ENCODE measurements around the gene PBX3. TPM values are rescaled to one million over a fixed set of nuclear protein-coding genes. Genes with fewer than 3 reads are reported as not detected.

Gene PBX3
- total RNA-seq, 1 donor from 2014 or later = 15.3 TPM

DNA sequence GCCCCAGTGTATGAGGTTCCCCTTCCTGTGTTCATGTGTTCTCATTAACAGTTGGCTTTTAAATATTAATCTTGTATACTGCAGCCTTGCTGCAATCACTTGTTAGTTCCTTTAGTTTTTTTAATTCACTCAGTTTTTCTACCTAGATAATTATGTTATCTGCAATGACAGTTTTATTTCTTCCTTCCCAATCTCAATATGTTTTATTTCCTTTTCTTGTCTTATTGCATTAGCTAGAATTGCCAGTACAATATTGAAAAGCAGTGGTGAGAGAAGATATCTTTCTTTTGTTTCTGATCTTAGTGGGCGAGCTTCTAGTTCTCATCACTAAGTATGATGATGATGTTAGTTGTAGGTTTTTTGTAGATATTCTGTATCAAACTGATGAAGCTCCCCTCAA is 232.2 kb downstream of the PBX3 start:
- no peak for DNase-seq

DNA sequence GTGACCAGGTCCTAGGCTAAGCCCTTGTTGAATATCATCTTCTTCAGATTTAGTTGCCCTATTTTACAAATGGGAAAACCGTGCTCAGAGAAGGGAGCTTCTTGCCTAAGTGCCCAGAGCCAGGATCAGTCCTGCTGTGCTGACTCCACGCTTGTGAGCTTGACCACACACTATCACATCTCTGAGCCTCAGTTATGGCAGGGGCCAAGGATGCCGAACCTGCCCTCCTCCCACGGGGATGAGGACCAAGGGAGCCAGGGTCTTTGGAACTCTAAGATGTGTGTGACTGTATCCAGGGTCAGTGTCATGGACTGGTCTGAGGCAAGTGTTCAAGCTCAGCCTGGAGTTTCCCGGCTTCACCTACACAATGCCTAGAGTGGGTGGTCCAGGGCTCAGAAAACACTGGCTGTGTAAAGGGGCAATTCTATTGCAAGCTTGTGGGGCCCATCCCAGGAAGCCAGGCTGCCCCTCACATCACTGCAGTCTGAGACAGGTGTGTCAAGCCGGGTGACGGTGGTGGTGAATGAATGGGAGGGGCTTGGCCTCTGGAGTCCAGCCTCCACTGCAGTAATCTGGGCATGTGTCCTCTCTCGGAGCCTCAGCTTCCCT is 235.7 kb downstream of the PBX3 start:
- no peak for DNase-seq

DNA sequence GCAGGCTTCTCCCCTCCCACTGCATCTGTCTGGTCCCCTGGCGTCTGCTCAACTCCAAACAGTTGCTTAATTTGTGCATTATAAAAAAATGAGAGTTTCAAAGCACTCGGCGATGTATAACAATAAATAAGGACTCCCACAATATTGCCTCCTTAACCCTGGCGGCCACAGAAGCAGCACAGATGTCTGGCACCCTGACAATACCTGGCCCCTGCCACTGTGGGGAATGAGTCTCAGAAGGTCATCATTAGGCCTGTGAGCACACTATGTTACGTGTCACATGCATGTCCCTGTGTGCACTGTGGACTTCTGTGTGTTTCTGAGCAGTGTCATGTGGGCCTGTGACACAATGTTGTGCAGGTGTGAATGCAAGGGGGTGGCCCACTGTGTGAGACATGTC is 236.5 kb downstream of the PBX3 start:
- no peak for DNase-seq

DNA sequence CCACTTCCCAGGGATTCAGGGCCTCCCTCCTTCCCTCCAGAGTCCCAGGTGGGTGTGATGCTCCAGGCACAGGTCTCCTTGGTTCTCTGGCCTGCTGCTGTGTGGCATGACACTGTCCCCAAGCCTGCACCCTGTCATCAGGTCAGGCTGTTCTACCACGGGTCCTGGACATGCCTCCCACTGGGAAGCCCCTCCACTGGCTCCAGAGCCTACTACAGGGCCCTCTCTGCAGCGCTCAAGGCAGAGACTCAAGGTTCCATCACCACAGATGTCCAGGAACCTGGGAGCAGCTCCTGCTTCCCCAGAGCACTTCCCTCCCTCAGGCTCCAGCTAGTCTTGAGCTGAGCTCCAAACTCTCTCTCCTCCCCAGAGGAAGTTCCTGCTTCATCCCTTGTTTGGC is 237.3 kb downstream of the PBX3 start:
- DNase-seq = no peak

DNA sequence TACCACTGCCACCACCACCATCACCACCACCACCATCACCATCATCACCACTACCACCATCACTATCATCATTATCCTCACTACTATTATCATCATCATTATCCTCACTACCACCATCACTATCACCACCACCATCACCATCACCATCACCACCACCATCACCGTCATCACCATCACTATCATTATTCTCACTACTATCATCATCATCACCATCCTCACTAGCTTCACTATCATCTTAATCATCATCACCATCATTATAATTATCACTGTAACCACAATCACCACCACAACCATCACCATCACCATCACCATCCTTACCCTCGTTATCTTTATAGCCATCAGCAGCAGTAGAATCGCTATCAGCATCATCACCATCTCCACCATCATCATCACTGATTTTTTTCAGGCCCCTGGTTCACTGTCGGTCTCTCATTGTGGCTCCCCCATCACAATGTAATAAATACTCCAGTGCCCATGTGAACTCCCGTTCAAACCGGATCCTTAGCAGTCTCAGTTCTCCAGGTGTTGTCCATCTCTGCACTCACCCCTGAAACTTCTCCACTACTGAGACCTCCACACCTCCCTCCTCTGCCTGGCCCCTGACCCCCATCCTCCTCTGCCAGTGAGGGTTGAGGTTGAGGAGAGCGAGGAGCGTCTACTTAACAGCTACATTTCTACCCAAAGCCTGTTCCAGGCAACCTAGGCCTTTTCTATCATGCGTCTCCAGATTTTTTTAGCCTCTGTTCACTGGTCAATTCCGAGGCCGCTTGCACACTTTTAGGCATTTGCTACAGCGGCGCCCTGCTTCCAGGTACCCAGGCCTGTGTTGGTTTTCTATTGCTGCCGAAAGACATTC is 238.2 kb downstream of the PBX3 start:
- DNase-seq = no peak

DNA sequence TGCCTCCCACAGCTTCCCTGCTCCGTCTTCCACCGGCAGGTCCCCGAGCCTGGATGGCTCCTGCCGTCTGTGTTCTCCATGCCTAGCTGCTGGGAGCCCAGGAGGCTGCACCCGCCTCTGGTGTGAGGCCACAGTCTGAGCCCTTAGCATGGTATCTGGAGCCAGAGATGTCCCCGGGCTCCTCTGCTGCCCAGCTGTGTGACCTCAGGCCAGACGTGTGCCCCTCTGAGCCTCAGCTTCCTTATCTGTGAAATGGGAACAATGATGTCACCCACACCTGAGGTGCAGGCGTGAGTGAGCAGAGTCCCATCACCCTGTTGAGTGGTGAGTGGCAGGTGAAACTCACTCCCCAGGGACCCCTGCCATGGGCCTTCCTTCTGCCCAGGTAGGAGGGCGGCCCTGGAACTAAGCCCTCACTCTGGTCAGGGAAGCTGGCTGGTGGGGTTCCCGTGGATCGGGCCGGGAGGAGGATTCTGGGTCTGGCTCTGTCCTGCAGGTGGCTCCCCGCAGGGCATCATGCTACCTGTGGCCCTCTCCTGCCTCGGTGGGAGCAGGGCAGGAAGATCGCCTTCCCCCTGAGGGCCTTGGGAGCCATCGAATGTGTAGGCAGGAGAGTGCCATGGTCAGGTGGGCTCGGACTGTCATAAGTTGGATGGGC is 239.0 kb downstream of the PBX3 start:
- DNase-seq = no peak

DNA sequence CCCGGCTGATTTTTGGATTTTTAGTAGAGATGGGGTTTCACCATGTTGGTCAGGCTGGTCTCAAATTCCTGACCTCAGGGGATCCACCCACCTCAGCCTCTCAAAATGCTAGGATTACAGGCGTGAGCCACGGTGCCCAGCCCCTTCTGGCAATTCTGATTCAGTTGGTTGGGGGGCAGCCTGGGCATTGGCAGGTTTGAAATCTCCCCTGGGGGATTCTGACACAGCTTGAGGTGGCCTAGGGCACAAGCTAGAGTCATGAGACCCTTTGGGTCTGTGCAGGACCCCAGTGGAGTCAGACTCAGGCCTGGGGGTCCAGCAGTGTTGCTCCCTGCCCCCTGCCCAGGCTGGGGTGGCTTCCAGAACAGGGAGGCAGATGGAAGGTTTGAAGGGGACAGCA is 239.8 kb downstream of the PBX3 start:
- no peak for DNase-seq

DNA sequence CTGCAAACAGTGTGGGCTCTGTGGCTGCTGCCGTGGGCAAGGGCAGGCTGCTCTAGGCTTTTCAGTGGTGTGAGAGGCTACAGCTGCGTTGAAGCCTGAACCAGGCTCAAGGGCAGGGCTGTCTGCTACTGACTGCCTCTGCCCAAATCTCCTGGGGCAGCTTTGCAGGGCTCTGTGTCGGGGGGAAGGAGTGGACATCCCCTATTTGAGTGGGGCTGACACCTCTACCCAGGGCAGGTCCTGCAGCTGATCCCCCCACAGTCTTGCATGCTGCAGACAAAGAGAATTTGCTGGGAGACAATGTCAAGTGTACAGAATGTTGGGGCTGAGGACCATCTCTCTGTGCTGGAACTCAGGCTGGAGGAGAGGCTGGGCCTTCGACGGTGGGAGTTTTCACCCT is 240.2 kb downstream of the PBX3 start:
- no peak for DNase-seq

DNA sequence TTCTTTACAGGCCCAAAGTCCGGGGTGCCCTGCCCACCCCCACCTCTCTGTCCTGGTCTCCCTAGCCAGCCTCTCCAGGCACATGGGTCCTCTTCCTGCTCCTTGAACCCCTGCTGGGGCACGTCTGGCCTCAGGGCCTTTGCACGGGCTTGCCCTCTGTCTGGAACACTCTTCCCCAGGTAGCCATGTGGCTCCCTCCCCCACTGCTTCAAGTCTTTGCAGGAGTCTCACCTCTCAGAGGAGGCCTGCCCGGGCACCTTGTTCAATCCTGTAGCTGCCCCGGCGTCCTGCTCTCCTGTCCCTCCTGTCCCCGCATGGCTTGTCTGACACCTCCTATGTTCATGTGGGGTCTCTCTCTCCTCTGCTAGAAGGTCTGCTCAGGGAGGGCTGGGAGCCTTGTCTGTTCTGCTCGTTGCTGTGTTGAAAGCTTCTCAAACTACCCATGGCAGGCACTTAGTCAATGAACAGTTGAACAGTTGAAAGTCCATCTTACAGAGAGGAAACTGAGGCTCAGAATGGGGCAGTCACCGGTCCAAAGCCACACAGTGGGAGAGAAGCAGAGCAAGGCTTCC is 241.4 kb downstream of the PBX3 start:
- no peak for DNase-seq

DNA sequence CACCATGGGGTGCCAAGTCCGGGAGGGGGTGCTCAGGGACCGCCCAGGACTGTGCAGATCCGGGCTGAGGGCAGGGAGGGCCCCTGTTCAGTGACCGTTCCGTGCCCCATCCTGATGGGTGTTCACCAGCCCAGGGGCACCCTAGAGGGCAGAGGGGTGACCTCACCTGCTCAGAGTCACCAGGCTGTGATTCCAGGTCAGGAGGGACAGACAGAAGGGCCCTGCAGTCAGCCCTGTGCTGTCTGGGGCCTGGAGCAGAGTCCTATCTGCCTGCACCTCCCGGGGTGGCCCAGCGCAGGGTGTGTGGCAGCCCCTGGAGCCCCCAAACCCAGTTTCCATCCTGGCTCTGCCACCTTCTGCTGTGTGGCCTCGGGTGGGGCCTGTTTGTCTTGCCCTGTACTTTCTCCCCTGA is 241.9 kb downstream of the PBX3 start:
- no peak for DNase-seq

DNA sequence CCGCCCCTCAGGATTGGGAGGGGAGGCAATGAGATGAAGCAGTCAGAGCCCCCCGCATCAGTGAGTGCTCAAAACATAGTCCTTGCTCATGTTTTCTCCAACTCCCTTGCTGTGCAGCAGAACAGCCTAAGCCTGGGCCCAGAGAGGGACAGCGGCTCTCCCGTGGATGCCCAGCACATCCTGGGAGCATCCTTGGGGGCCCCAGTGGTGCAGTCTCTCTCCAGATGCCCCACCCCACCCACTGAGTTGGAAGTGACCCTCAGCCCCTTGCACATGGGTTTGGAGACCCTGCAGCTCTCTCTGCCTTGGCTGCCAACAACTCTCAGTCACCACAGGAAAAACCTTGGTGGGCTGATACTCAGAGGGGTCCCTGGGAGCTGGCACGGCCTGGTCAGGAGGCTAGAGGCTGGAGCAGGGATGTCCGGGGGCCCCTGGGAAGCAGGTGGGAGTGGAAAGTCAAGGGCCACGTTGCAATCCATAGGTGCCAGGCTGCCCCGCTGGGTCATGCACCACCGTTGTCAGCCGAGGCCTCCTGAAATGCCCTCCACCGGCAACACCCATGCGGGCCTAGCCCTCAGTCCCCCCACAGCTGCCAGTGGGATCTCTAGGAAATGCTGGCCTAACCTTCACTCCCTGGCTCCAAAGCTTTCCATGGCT is 242.5 kb downstream of the PBX3 start:
- DNase-seq = no peak

DNA sequence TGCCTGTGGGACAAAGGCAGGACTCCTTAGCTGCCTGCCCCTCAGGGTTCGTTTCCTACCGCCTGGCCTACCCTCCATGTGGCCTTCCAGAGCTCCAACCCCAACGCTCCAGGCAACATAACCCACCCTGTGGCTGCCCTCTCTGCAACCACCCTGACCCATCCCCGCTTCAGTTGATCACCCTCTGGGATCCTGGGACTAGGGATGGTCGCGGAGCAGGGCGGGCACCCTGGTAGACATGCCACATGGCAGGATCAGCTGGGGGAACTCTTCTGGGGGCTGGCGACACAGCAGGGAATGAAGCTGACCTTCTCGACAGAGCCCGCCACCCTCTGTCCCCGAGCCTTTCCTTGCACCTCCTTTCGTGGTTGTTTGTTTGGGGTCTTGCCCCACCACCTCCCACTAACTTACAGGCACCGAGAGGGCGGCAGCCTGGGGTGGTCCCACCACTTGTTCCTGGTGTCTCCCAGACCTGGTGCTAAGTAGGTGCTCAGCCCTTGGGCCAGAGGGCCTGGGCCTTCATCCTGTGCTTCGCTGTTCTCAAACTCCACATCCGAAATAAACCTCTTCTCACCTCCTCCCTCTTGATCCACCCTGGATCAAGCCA is 243.1 kb downstream of the PBX3 start:
- DNase-seq = no peak

DNA sequence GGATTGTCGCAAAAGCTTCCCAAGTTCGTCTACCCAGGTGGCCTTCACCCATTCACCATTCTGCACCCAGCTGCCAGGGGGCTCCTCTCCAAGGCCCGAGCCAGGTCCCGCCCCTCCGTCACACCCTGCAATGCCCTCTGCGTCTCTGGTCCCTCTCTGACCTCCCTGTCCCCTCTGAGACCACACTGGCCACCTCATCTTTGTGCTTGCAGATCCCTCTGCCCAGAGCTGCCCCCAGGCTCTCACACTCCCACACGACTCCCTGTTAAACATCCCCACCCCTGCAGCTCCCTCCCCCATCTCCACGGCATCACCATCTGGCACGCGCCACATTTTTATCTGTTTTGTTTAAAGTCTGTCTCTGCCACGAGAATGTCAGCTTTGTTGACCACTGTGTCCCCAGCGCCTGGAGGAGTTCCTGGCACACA is 243.6 kb downstream of the PBX3 start:
- DNase-seq = no peak

DNA sequence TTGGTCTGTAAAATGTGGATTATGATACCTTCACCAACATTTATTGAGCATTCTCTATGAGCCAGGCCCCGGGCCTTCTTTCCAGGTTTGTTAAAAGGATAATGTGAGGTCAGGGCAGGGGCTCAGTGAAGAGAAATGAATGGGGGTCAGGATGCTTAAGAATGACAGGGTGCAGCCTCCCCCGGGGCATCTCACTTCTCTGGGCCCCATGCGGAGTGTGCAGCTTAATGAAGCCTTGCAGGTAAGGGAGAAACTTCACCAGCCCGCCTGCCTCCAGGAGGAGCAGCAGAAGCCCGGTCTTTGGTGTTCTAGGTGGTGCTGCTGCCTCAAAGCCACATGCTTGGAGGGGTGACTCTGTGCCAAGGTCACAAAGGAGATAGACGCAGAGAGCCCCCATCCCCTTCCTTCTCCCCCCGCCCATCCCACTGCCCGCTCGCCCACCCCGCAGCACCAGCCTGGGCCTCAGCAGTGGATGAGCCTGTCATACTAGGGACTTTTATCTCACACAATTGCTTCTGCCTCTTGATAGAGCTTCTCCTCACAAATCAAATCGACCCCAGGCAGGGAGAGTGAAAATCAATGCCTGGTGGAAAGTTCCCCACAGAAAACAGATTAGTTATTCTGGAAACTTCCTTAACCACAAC is 244.8 kb downstream of the PBX3 start:
- no peak for DNase-seq

DNA sequence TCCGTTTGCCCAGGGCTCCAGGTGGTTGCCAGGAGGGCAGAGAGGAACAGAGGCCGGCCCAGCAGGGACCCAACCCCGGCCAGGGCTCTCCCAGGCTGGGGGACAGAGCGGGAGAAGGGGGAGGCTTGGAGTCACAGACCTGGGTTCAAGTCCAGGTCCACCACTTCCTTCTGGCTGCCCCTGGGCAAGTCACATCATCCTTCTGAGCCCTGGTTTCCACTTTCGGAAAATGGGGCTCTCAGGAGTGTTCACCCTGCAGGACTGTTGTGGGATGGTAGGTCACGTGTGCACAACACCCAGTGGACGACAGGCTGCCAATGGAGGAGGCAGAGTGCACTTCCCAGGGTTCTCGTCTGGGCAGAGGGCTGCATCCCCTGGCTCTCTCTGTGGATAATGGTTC is 245.4 kb downstream of the PBX3 start:
- DNase-seq = no peak

DNA sequence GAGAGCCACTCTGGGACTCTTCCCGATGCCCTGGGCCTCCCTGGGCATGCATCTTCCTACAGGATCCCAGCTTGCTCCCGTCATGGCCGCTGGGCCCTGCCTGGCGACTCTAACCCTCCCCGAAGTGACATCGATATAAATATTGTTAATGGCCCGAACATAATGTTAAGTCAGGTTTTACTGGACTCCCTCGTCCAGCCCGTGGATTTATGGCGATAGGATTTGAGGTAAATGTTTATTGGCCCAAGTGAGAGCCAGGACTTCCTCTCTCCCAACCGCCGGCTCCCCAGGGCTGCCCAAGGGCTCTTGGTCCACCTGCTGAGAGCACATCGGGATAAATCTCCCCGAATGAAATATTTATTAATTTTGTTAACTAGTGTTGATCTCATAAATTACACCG is 246.3 kb downstream of the PBX3 start:
- DNase-seq = no peak

DNA sequence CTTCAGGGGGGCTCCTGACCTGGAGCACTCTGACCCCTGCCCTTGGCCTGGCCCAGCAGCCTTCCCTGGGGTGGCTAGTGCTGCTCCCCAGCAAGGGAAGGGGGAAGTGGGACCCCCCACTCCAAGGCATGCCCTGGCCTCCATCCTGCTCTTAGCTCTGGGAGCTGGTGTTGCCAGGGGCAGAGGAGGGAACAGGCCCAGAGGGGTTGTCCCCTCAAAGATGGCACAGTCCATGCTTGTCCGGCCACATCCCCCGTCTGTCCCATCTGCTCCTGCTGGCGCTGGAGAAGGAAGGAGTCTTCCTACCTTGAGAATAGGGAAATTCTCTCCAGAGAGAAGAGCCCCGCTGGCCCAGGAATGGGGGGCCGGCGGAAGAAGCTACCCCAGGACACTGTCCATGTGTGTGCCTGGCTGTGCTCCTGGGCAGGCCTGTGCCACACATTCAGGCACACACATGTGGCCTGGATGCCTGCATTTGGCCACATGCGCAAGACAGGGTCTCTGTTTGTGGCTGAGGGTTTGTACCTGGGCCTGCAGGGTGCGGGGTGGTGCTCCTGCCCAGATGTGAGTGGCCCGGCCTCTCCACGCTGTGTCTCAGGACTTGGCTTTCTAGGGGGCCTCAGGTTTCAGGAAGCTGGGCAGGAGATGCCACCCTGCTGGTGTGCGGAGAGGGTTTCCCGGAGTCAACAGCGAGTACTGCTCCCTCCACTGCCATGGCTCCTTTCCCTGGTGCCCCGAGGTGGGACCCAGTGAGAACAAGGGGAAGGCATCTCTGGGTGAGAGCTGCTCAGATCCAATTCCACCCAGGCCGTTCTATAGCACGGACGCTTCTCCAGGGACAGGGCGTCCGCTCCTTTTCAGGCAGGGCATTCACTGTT is 247.1 kb downstream of the PBX3 start:
- no peak for DNase-seq

DNA sequence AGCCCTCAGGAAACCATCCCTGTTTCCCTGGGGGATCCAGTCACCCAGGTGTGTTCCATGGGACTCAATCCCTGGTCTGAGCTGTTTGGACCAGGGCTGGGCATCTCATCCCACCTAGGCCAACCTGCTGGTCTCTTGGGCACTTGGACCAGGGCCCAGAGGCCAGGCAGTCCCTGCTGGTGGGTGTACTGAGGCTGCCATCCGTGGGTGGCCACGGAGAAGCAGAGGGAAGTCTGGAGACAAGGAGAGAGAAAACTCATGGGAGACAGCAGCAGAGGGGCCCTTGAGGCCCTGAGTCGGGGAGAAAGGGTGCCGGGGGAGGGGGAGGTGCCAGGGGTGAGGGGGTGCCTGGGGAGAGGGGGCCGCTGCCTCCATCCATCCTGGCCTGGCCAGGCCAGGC is 247.8 kb downstream of the PBX3 start:
- DNase-seq = no peak

DNA sequence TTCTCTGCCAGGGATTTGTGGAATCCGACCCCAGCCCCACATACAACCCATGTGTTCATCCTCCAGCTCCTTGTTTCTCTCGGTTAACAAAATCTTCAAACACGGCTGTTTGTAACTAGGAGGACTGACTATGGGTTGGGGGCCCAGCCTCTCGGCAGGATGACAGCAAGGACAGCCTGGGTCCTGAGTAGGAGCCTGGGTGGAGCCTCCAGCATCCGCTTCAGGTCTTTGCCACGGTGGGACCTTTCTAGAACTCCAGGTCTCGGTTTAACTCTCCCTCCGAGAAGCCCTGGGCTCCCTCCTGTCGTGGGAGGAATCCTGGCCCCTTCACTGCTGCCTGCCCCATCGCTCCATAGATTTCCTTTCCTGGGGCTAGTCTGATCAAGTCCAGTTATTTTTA is 248.5 kb downstream of the PBX3 start:
- DNase-seq = no peak

DNA sequence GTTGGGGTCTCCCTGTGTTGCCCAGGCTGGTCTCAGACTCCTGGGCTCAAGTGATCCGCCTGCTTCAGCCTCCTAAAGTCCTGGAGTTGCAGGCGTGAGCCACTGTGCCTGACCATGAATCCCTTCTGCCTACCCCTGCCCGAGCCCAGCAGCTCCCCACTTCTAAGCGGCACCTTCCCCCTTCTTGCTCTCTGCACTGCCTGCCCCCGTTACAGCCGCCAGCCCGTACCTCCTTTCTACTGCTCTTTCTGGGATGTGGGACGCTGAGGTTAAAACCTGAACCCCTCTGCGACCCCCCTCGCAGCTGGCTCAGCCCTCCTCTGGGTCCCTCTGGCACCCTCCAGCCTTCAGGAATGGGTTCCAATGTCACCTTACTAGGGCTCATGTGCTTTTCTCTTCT is 249.6 kb downstream of the PBX3 start:
- DNase-seq = no peak
